HFFc6 (cell line): ENCODE measurements around the gene MALT1. TPM values are rescaled to one million over a fixed set of nuclear protein-coding genes. Genes with fewer than 3 reads are reported as not detected.

Experiments used
- total RNA-seq, 6 experiments: library from RNA; stranded (reverse); fragmentation: NEBNext Ultra II Directional; extraction: Animal tissue kit (Norgen Biotek cat#: 25700); gene quantifications; 2 replicates in 1 of 6; 3 replicates in 5 of 6; pipeline ENCODE4 v1.2.3, GENCODE V29; 2021

MALT1 gene
- total RNA-seq, 6 experiments from 2014 or later: 19.9 to 25.6 (median 22.4) TPM

Other genes with a start within 250 kb of the MALT1 start
- 10 to 100 TPM; 31.6 to 36.0 (median 35.1) TPM for gene ALPK2, start 42.4 kb upstream of the MALT1 start, total RNA-seq
- gene ZNF532, start 193.4 kb downstream of the MALT1 start, total RNA-seq: 10 to 100 TPM; 43.1 to 56.6 (median 50.1) TPM